HG03139 (cell line): ENCODE results near the gene FRS2.
"Not testable (repeated sequence)": the region's sequence is repeated elsewhere in the genome, so short reads cannot be mapped to it uniquely, and the experiment has no call there.

Experiments used
- ATAC-seq: cut with Tn5 transposase; IDR thresholded peaks from one replicate; pipeline ENCODE4 v1.9.1; 2021; ENCODE audit not compliant: unreplicated experiment

Gene FRS2

GRCh38 chr12:69575346-69575745 is 105.2 kb downstream of the FRS2 start:
- ATAC-seq = no peak

- ATAC-seq = no peak
Measured at GRCh38 chr12:69578283-69578682, 108.1 kb downstream of the FRS2 start.

- no peak for ATAC-seq
Measured at GRCh38 chr12:69579029-69579428, 108.8 kb downstream of the FRS2 start.

GRCh38 chr12:69580074-69580473 is 109.9 kb downstream of the FRS2 start:
- ATAC-seq = no peak

- ATAC-seq = no peak
Measured at GRCh38 chr12:69583203-69583602, 113.0 kb downstream of the FRS2 start.

GRCh38 chr12:69585189-69586062 is 115.2 kb downstream of the FRS2 start, which contains the start of gene CCT2:
Gene CCT2 (plus strand): TSS chr12:69585459. CDS start chr12:69585522, 63 bp downstream.
- ATAC-seq = peak; percentile 95

- no peak for ATAC-seq
Measured at GRCh38 chr12:69588527-69588926, 118.3 kb downstream of the FRS2 start.

- no peak for ATAC-seq
Measured at GRCh38 chr12:69589082-69589481, 118.9 kb downstream of the FRS2 start.

GRCh38 chr12:69595689-69596088 is 125.5 kb downstream of the FRS2 start:
- ATAC-seq = no peak

GRCh38 chr12:69598174-69598753 is 128.1 kb downstream of the FRS2 start:
- ATAC-seq = no peak

GRCh38 chr12:69600804-69601203 is 130.6 kb downstream of the FRS2 start:
- no peak for ATAC-seq

- no peak for ATAC-seq
Measured at GRCh38 chr12:69601962-69602685, 131.9 kb downstream of the FRS2 start.

GRCh38 chr12:69602954-69603353 is 132.8 kb downstream of the FRS2 start:
- ATAC-seq = no peak

- not testable (repeated sequence) for ATAC-seq
Measured at GRCh38 chr12:69603556-69603955, 133.4 kb downstream of the FRS2 start.

- ATAC-seq = not testable (repeated sequence)
Measured at GRCh38 chr12:69604275-69604674, 134.1 kb downstream of the FRS2 start.

GRCh38 chr12:69608114-69608513 is 137.9 kb downstream of the FRS2 start:
- no peak for ATAC-seq

GRCh38 chr12:69610126-69610525 is 139.9 kb downstream of the FRS2 start:
- no peak for ATAC-seq

- ATAC-seq = no peak
Measured at GRCh38 chr12:69610729-69611128, 140.5 kb downstream of the FRS2 start, which contains the start of gene LRRC10. Gene LRRC10 (minus strand): TSS chr12:69610907. CDS start chr12:69610838, 69 bp downstream.

GRCh38 chr12:69613351-69613750 is 143.2 kb downstream of the FRS2 start:
- no peak for ATAC-seq

- ATAC-seq = no peak
Measured at GRCh38 chr12:69616025-69616424, 145.8 kb downstream of the FRS2 start.

GRCh38 chr12:69619050-69619449 is 148.9 kb downstream of the FRS2 start:
- ATAC-seq = no peak

GRCh38 chr12:69620077-69620476 is 149.9 kb downstream of the FRS2 start:
- no peak for ATAC-seq
